Sigmoid colon (tissue), 7 donors: ENCODE measurements around the gene ZFAND3. TPM values are rescaled to one million over a fixed set of nuclear protein-coding genes. Genes with fewer than 3 reads are reported as not detected.

Experiments
- DNase-seq: peaks from one replicate; pipeline ENCODE4 v3.0.0-alpha.2; 2019
- H3K27ac ChIP-seq, 4 donors: fragments of 200-600 bp; sonication (generic); one replicate each; pipeline ENCODE4 v1.5.1; 2016 to 2019; ENCODE audit warnings: mild to moderate bottlenecking in 1 of 4
- H3K27me3 ChIP-seq, 3 donors: fragments of 200-600 bp; sonication (generic); one replicate each; pipeline ENCODE4 v1.5.1; 2019; ENCODE audit warnings: mild to moderate bottlenecking in 1 of 3
- H3K36me3 ChIP-seq, 4 donors: fragments of 200-600 bp; sonication (generic); one replicate each; pipeline ENCODE4 v1.5.1; 2016 to 2019
- H3K4me1 ChIP-seq, 4 donors: fragments of 200-600 bp; sonication (generic); one replicate each; pipeline ENCODE4 v1.5.1; 2017 to 2019
- H3K4me3 ChIP-seq, 4 donors: fragments of 200-600 bp; sonication (generic); one replicate each; pipeline ENCODE4 v1.5.1; 2017 to 2019; ENCODE audit warnings: mild to moderate bottlenecking in 2 of 4, moderate library complexity in 1 of 4
- H3K9me3 ChIP-seq, 4 donors: fragments of 200-600 bp in 3 of 4; sonication (generic) in 3 of 4; one replicate each; pipeline versions ENCODE4 v1.5.1 to v1.6.1; 2013 to 2019
- CTCF ChIP-seq, 4 experiments: fragments of 450-650 bp in 3 of 4; fragments of 200-600 bp in 1 of 4; IDR thresholded peaks; one replicate each; pipeline ENCODE4 v1.5.1; 2016 to 2019; ENCODE audit warnings: antibody characterized with exemption in 4 of 4, mild to moderate bottlenecking in 3 of 4, moderate library complexity in 2 of 4
- EP300 ChIP-seq, 4 donors: sonication (generic); formaldehyde crosslinking; IDR thresholded peaks; one replicate each; pipeline ENCODE4 v1.6.1; 2017; ENCODE audit warnings: antibody characterized with exemption in 4 of 4
- POLR2A ChIP-seq, 2 donors: fragments of 450-650 bp; IDR thresholded peaks; one replicate each; pipeline ENCODE4 v1.6.1; 2016; ENCODE audit warnings: antibody characterized with exemption in 2 of 2, mild to moderate bottlenecking in 2 of 2, moderate library complexity in 2 of 2
- POLR2AphosphoS5 ChIP-seq, 4 donors: sonication (generic); formaldehyde crosslinking; IDR thresholded peaks; one replicate each; pipeline ENCODE4 v1.6.1; 2017; ENCODE audit warnings: antibody characterized with exemption in 4 of 4
- WGBS, 2 donors: extraction: QIAGEN DNeasy Blood & Tissue Kit; methylation state at CpG; one replicate each; pipeline ENCODE4 v1.1.7; 2013; 5-methylcytosine and 5-hydroxymethylcytosine counted together
- intact Hi-C: fragments of 100-400 bp; cut with DNase I; formaldehyde crosslinking; loops from one replicate; pipeline ENCODE4 v1.15.1; 2023
- polyA plus RNA-seq, 3 donors: library from polyadenylated mRNA; stranded (reverse); fragments of 200-250 nt; gene quantifications; one replicate each; pipeline ENCODE4 v1.2.3, GENCODE V29; 2013
- total RNA-seq, 4 donors: library from RNA; depleted of rRNA; stranded (reverse); fragments of >200 nt; gene quantifications; one replicate each; pipeline ENCODE4 v1.1.0, GENCODE V29; 2016
- donor health status: healthy with polysubstance abuse.
- donor health status: Bipolar disorder and iron deficiency.
- donor health status: healthy.

The ZFAND3 gene
- total and polyA plus RNA-seq, 7 donors, result 32.4 to 54.8 (median 39.0) TPM

GRCh38 chr6:38149531-38149930 lies 330.0 kb downstream of the ZFAND3 start:
- Histone ChIP-seq H3K9me3 (no peaks in the 10 kb centered on the region), H3K27ac (no peak overlapping the region), H3K27me3 (no peaks in the 10 kb centered on the region), H3K36me3 (peaks cover 0 to 11% (median 0%) of the 10 kb centered on the region in 4 donors), H3K4me1 (peaks cover 0 to 9% (median 0%) of the 10 kb centered on the region in 4 donors), H3K4me3 (no peak overlapping the region)
- TF ChIP-seq EP300 (IDR thresholded peaks at IDR 0.05) (no peak), POLR2AphosphoS5 (IDR thresholded peaks at IDR 0.05) (no peak), CTCF (IDR thresholded peaks at IDR 0.05) (no peak), POLR2A (IDR thresholded peaks at IDR 0.05) (no peak)
- 93 to 97% methylated on average over 2 of the region's 2 CpGs for WGBS, 2 donors
- intact Hi-C loops, result no loop called here
- DNase-seq, result no peak

GRCh38 chr6:38150021-38150420 lies 330.5 kb downstream of the ZFAND3 start:
- Histone ChIP-seq H3K4me3 (no peak overlapping the region), H3K27me3 (no peaks in the 10 kb centered on the region), H3K36me3 (peaks cover 0 to 11% (median 0%) of the 10 kb centered on the region in 4 donors), H3K27ac (no peak overlapping the region), H3K9me3 (no peaks in the 10 kb centered on the region), H3K4me1 (peaks cover 0 to 9% (median 0%) of the 10 kb centered on the region in 4 donors)
- no peak for DNase-seq
- TF ChIP-seq CTCF (IDR thresholded peaks at IDR 0.05) (no peak), EP300 (IDR thresholded peaks at IDR 0.05) (no peak), POLR2A (IDR thresholded peaks at IDR 0.05) (no peak), POLR2AphosphoS5 (IDR thresholded peaks at IDR 0.05) (no peak)
- intact Hi-C loops, result no loop called here
- WGBS, 2 donors, result 95 to 96% methylated on average over 3 of the region's 3 CpGs

- no peaks in the 10 kb centered on the region for H3K9me3 ChIP-seq
- peaks cover 0 to 9% (median 0%) of the 10 kb centered on the region in 4 donors for H3K4me1 ChIP-seq
- DNase-seq, result no peak
- intact Hi-C loops, result no loop called here
- H3K36me3 ChIP-seq, result peaks cover 0 to 11% (median 0%) of the 10 kb centered on the region in 4 donors
- 96% methylated on average over 11 of the region's 11 CpGs for WGBS, 2 donors
- H3K27ac ChIP-seq, result no peak overlapping the region
- H3K4me3 ChIP-seq, result no peak overlapping the region
- TF ChIP-seq CTCF (IDR thresholded peaks at IDR 0.05) (no peak), POLR2AphosphoS5 (IDR thresholded peaks at IDR 0.05) (no peak), POLR2A (IDR thresholded peaks at IDR 0.05) (no peak)
- H3K27me3 ChIP-seq, result no peaks in the 10 kb centered on the region
Observed at GRCh38 chr6:38150681-38151296, 331.3 kb downstream of the ZFAND3 start.

- H3K9me3 ChIP-seq, result no peaks in the 10 kb centered on the region
- DNase-seq, result no peak
- H3K4me3 ChIP-seq, result no peak overlapping the region
- no peak overlapping the region for H3K27ac ChIP-seq
- H3K36me3 ChIP-seq, result peaks cover 0 to 11% (median 0%) of the 10 kb centered on the region in 4 donors
- 96 to 97% methylated on average over 22 of the region's 22 CpGs for WGBS, 2 donors
- peaks cover 0 to 9% (median 0%) of the 10 kb centered on the region in 4 donors for H3K4me1 ChIP-seq
- H3K27me3 ChIP-seq, result no peaks in the 10 kb centered on the region
- intact Hi-C loops, result no loop called here
- TF ChIP-seq POLR2AphosphoS5 (IDR thresholded peaks at IDR 0.05), result no peak
- TF ChIP-seq CTCF (IDR thresholded peaks at IDR 0.05), result no peak
- TF ChIP-seq EP300 (IDR thresholded peaks at IDR 0.05), result no peak
- no peak for TF ChIP-seq POLR2A (IDR thresholded peaks at IDR 0.05)
Observed at GRCh38 chr6:38151580-38152500, 332.3 kb downstream of the ZFAND3 start.
